ENCODE data around the gene NTM.

NTM gene

DNA sequence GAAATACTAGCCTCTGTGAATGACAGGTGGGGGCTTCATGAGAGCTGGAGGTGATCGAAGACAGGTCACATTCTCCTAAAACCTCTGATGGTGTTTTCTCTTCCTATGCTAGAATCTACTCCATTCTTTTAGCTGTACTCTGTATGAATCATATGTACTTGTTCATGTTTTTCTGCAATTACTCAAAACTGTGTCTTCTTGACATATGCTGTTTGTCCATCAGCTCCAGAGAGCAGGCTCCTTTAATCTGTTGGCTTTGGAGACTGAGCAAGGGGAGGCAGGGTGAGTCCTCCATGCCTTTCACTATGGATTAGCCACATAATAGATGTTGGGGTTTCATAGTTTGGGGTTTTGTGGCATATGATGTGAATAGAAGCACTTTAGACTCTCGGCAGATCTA, 598.8 kb downstream of the NTM start:
- no peaks in the 10 kb centered on the region for H3K9me3 ChIP-seq (ENCODE audit: control insufficient read depth, insufficient read depth, low read length)
- no peaks in the 10 kb centered on the region for H3K4me1 ChIP-seq (ENCODE audit: control insufficient read depth, insufficient read depth, low read length)
- no peaks in the 10 kb centered on the region for H3K36me3 ChIP-seq (ENCODE audit: control insufficient read depth, insufficient read depth, low read length)
- H3K27me3 ChIP-seq (ENCODE audit: control insufficient read depth, insufficient read depth, low read length): no peaks in the 10 kb centered on the region
- no peak overlapping the region for H3K4me3 ChIP-seq (ENCODE audit: low read depth, low read length)
- H3K9ac ChIP-seq (ENCODE audit: low read depth, low read length): no peak overlapping the region

GRCh38 chr11:131973061-131973460, 602.6 kb downstream of the NTM start:
- no peaks in the 10 kb centered on the region for H3K9me3 ChIP-seq (ENCODE audit: control insufficient read depth, insufficient read depth, low read length)
- peaks cover 14% of the 10 kb centered on the region for H3K4me1 ChIP-seq (ENCODE audit: control insufficient read depth, insufficient read depth, low read length)
- no peak overlapping the region for H3K4me3 ChIP-seq (ENCODE audit: low read depth, low read length)
- H3K9ac ChIP-seq (ENCODE audit: low read depth, low read length): no peak overlapping the region
- no peaks in the 10 kb centered on the region for H3K36me3 ChIP-seq (ENCODE audit: control insufficient read depth, insufficient read depth, low read length)
- H3K27me3 ChIP-seq (ENCODE audit: control insufficient read depth, insufficient read depth, low read length): no peaks in the 10 kb centered on the region

- no peak overlapping the region for H3K9ac ChIP-seq (ENCODE audit: low read depth, low read length)
- H3K36me3 ChIP-seq (ENCODE audit: control insufficient read depth, insufficient read depth, low read length): no peaks in the 10 kb centered on the region
- H3K4me1 ChIP-seq (ENCODE audit: control insufficient read depth, insufficient read depth, low read length): peaks cover 19% of the 10 kb centered on the region
- H3K9me3 ChIP-seq (ENCODE audit: control insufficient read depth, insufficient read depth, low read length): no peaks in the 10 kb centered on the region
- no peak overlapping the region for H3K4me3 ChIP-seq (ENCODE audit: low read depth, low read length)
- H3K27me3 ChIP-seq (ENCODE audit: control insufficient read depth, insufficient read depth, low read length): no peaks in the 10 kb centered on the region
Observed at GRCh38 chr11:131975619-131976018, 605.2 kb downstream of the NTM start.

GRCh38 chr11:131976021-131976420, 605.6 kb downstream of the NTM start:
- Histone ChIP-seq H3K9me3 (ENCODE audit: control insufficient read depth, insufficient read depth, low read length) (no peaks in the 10 kb centered on the region), H3K9ac (ENCODE audit: low read depth, low read length) (no peak overlapping the region), H3K4me3 (ENCODE audit: low read depth, low read length) (no peak overlapping the region), H3K4me1 (ENCODE audit: control insufficient read depth, insufficient read depth, low read length) (peaks cover 19% of the 10 kb centered on the region), H3K36me3 (ENCODE audit: control insufficient read depth, insufficient read depth, low read length) (no peaks in the 10 kb centered on the region), H3K27me3 (ENCODE audit: control insufficient read depth, insufficient read depth, low read length) (no peaks in the 10 kb centered on the region)

GRCh38 chr11:131977231-131977630, 606.8 kb downstream of the NTM start:
- H3K27me3 ChIP-seq (ENCODE audit: control insufficient read depth, insufficient read depth, low read length): no peaks in the 10 kb centered on the region
- no peak overlapping the region for H3K4me3 ChIP-seq (ENCODE audit: low read depth, low read length)
- no peaks in the 10 kb centered on the region for H3K36me3 ChIP-seq (ENCODE audit: control insufficient read depth, insufficient read depth, low read length)
- no peak overlapping the region for H3K9ac ChIP-seq (ENCODE audit: low read depth, low read length)
- H3K9me3 ChIP-seq (ENCODE audit: control insufficient read depth, insufficient read depth, low read length): no peaks in the 10 kb centered on the region
- H3K4me1 ChIP-seq (ENCODE audit: control insufficient read depth, insufficient read depth, low read length): peaks cover 25% of the 10 kb centered on the region

DNA sequence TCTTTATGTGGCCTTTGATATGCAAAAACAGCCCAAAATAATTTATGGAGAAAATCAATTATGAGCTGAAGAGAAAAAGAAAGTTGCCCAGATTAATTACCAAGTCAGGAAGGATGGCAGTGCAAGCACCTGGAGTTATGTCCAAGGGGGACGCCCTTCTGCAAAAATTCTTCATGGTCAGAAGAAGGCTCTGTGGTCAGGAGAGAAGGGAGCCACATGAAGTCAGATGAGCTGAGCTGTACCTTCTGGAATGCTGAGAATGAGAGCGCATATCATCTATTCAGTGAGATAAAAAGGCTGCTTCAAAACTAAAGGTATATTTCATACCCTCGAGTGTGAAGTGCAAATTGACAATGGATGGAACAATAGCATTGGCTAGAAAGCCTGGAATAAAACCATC, 607.4 kb downstream of the NTM start:
- Histone ChIP-seq H3K36me3 (ENCODE audit: control insufficient read depth, insufficient read depth, low read length) (no peaks in the 10 kb centered on the region), H3K9me3 (ENCODE audit: control insufficient read depth, insufficient read depth, low read length) (no peaks in the 10 kb centered on the region), H3K4me3 (ENCODE audit: low read depth, low read length) (no peak overlapping the region), H3K9ac (ENCODE audit: low read depth, low read length) (no peak overlapping the region), H3K27me3 (ENCODE audit: control insufficient read depth, insufficient read depth, low read length) (no peaks in the 10 kb centered on the region), H3K4me1 (ENCODE audit: control insufficient read depth, insufficient read depth, low read length) (peaks cover 30% of the 10 kb centered on the region)

- Histone ChIP-seq H3K4me1 (ENCODE audit: control insufficient read depth, insufficient read depth, low read length) (peaks cover 33% of the 10 kb centered on the region), H3K9me3 (ENCODE audit: control insufficient read depth, insufficient read depth, low read length) (no peaks in the 10 kb centered on the region)
Observed at GRCh38 chr11:131978351-131978750, 607.9 kb downstream of the NTM start.

GRCh38 chr11:131979364-131979763, 608.9 kb downstream of the NTM start:
- H3K9ac ChIP-seq (ENCODE audit: low read depth, low read length): no peak overlapping the region
- no peaks in the 10 kb centered on the region for H3K27me3 ChIP-seq (ENCODE audit: control insufficient read depth, insufficient read depth, low read length)
- H3K9me3 ChIP-seq (ENCODE audit: control insufficient read depth, insufficient read depth, low read length): no peaks in the 10 kb centered on the region
- peaks cover 35% of the 10 kb centered on the region for H3K4me1 ChIP-seq (ENCODE audit: control insufficient read depth, insufficient read depth, low read length)
- no peak overlapping the region for H3K4me3 ChIP-seq (ENCODE audit: low read depth, low read length)
- H3K36me3 ChIP-seq (ENCODE audit: control insufficient read depth, insufficient read depth, low read length): no peaks in the 10 kb centered on the region

More at GRCh38 chr11:131978351-131978750, 607.9 kb downstream of the NTM start:
- Histone ChIP-seq H3K27me3 (ENCODE audit: control insufficient read depth, insufficient read depth, low read length) (no peaks in the 10 kb centered on the region), H3K9ac (ENCODE audit: low read depth, low read length) (no peak overlapping the region), H3K36me3 (ENCODE audit: control insufficient read depth, insufficient read depth, low read length) (no peaks in the 10 kb centered on the region), H3K4me3 (ENCODE audit: low read depth, low read length) (no peak overlapping the region)

DNA sequence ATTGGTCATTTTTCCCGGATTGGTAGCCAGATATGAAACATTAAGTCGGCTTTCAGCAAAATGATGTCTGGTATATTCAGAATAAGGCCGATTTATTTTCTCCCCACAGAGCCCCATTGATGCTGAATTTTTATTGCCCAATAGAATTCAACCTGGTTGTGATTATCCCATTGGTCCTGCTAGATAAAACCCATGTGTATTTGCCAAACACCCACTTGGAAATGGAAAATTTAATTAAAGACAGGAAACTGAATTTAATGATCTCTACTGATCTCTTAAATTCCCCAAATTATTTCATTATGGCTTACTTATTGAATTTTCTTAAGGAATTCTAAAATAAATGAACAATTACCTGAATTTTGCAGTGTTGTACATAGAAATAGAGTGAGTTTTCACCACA, 609.8 kb downstream of the NTM start:
- Histone ChIP-seq H3K4me3 (ENCODE audit: low read depth, low read length) (no peak overlapping the region), H3K36me3 (ENCODE audit: control insufficient read depth, insufficient read depth, low read length) (no peaks in the 10 kb centered on the region), H3K4me1 (ENCODE audit: control insufficient read depth, insufficient read depth, low read length) (peaks cover 35% of the 10 kb centered on the region), H3K9ac (ENCODE audit: low read depth, low read length) (no peak overlapping the region), H3K27me3 (ENCODE audit: control insufficient read depth, insufficient read depth, low read length) (no peaks in the 10 kb centered on the region), H3K9me3 (ENCODE audit: control insufficient read depth, insufficient read depth, low read length) (no peaks in the 10 kb centered on the region)

- no peak overlapping the region for H3K4me3 ChIP-seq (ENCODE audit: low read depth, low read length)
- no peak overlapping the region for H3K9ac ChIP-seq (ENCODE audit: low read depth, low read length)
- H3K9me3 ChIP-seq (ENCODE audit: control insufficient read depth, insufficient read depth, low read length): no peaks in the 10 kb centered on the region
- H3K4me1 ChIP-seq (ENCODE audit: control insufficient read depth, insufficient read depth, low read length): peaks cover 35% of the 10 kb centered on the region
- H3K36me3 ChIP-seq (ENCODE audit: control insufficient read depth, insufficient read depth, low read length): no peaks in the 10 kb centered on the region
- H3K27me3 ChIP-seq (ENCODE audit: control insufficient read depth, insufficient read depth, low read length): no peaks in the 10 kb centered on the region
Observed at GRCh38 chr11:131980888-131981668, 610.7 kb downstream of the NTM start.

DNA sequence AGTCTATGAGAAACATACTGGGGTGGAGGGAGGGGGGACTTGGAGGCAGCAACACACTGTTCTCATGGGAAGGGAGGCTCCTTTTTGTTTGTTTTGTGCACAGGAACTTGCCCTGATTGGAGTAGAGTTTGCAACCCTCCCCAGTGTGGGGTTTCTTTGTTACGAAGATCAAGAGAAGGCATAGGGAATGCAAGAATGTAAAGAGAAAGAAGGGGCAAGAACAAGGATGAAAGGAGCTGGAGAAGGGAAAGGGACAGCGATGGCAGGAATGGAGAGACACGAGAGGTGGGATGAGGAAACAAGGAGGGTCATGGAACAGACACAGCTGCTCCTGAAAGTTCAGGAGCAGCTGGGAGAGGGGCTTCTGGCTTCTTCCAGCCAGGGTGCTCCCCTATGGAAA, 611.7 kb downstream of the NTM start:
- no peaks in the 10 kb centered on the region for H3K27me3 ChIP-seq (ENCODE audit: control insufficient read depth, insufficient read depth, low read length)
- no peak overlapping the region for H3K9ac ChIP-seq (ENCODE audit: low read depth, low read length)
- H3K4me3 ChIP-seq (ENCODE audit: low read depth, low read length): peak overlapping the region; percentile 0
- H3K36me3 ChIP-seq (ENCODE audit: control insufficient read depth, insufficient read depth, low read length): no peaks in the 10 kb centered on the region
- H3K9me3 ChIP-seq (ENCODE audit: control insufficient read depth, insufficient read depth, low read length): no peaks in the 10 kb centered on the region
- H3K4me1 ChIP-seq (ENCODE audit: control insufficient read depth, insufficient read depth, low read length): peaks cover 29% of the 10 kb centered on the region

DNA sequence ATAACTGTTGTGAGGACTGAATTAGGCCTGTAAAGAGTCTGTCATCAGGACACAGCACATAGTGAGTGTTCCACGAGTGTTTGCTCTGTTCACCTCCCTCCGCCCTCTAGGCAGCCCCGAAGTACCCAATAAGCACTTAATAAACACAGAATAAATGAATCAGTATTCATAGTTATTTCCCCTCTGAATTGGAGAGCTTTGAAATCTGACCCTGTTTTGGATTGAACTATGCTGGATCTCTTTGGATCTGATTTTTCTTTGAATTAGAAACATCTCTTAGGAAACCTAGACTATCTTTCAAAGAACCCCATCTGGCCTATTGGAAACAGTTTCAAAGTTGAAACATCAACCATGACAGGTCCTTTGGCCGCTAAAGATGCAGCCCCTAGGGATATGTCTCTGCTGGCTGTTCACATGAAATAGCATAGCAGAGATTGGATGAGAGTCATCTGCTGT, 615.5 kb downstream of the NTM start:
- H3K36me3 ChIP-seq (ENCODE audit: control insufficient read depth, insufficient read depth, low read length): no peaks in the 10 kb centered on the region

More for the DNA sequence above, 615.5 kb downstream of the NTM start:
- Histone ChIP-seq H3K4me3 (ENCODE audit: low read depth, low read length) (no peak overlapping the region), H3K4me1 (ENCODE audit: control insufficient read depth, insufficient read depth, low read length) (peaks cover 17% of the 10 kb centered on the region), H3K9ac (ENCODE audit: low read depth, low read length) (no peak overlapping the region), H3K27me3 (ENCODE audit: control insufficient read depth, insufficient read depth, low read length) (no peaks in the 10 kb centered on the region), H3K9me3 (ENCODE audit: control insufficient read depth, insufficient read depth, low read length) (no peaks in the 10 kb centered on the region)
